ENCODE measurements around the gene GATA2. TPM values are rescaled to one million over a fixed set of nuclear protein-coding genes. Genes with fewer than 3 reads are reported as not detected.

Gene GATA2
- total RNA-seq (0.51 and 0.83 TPM in 2 replicates), polyA plus RNA-seq (3.2 and 4.0 TPM in 2 replicates), polyA minus RNA-seq (ENCODE audit: low replicate concordance) (4.3 and 4.9 TPM in 2 replicates)
- polyA plus RNA-seq (2012), result 6.2 and 9.3 TPM in 2 replicates

- no peak within 1 kb of the TSS for H3K9ac ChIP-seq (ENCODE audit: insufficient read depth, low read length)
- peaks cover 71% of the 10 kb centered on the region for H3K27me3 ChIP-seq (ENCODE audit: control insufficient read depth, insufficient read depth, low read length)
- no peaks in the 10 kb centered on the region for H3K36me3 ChIP-seq (ENCODE audit: control insufficient read depth, insufficient read depth, low read length)
- H3K4me1 ChIP-seq (ENCODE audit: control insufficient read depth, extremely low read depth, insufficient read depth, low read length), result peaks cover 2% of the 10 kb centered on the region
- H3K4me2 ChIP-seq (ENCODE audit: extremely low read depth, insufficient read depth, low read length), result no peak within 1 kb of the TSS
- no peak within 1 kb of the TSS for H2AFZ ChIP-seq (ENCODE audit: low read length)
- H4K20me1 ChIP-seq (ENCODE audit: control insufficient read depth, extremely low read depth, insufficient read depth, low read length), result no peaks in the 10 kb centered on the region
- no peak within 1 kb of the TSS for H3K4me3 ChIP-seq (replicated peaks in 1 of 4; ENCODE audit: control extremely low read depth in 1 of 4, insufficient read depth in 1 of 4, low read depth in 3 of 4, low read length in 4 of 4)
- peak in 1 of 2 donors; percentile 45 for DNase-seq (ENCODE audit: low read depth in 2 of 2)
- H3K9me3 ChIP-seq (ENCODE audit: control insufficient read depth, insufficient read depth, low read depth, low read length), result no peaks in the 10 kb centered on the region
- H3K79me2 ChIP-seq (ENCODE audit: control insufficient read depth, insufficient read depth, low read length), result peaks cover 2% of the 10 kb centered on the region
- no peak within 1 kb of the TSS for H3K27ac ChIP-seq (ENCODE audit: insufficient read depth, low read length)
- no peak for TF ChIP-seq CTCF (conservative IDR thresholded peaks at IDR 0.05 in 1 of 2, IDR thresholded peaks at IDR 0.05 in 1 of 2; ENCODE audit: low read depth in 1 of 2, low read length in 2 of 2)
- peak; percentile 82 for TF ChIP-seq EZH2 (IDR thresholded peaks at IDR 0.05; ENCODE audit: low read length, missing control alignments)
Measured at GRCh38 chr3:128492671-128493569, at the start of gene GATA2. TSS of gene GATA2 (minus strand) at chr3:128493201. CDS start at chr3:128487031, 6,170 bp downstream.

- TF ChIP-seq CTCF (conservative IDR thresholded peaks at IDR 0.05 in 1 of 2, IDR thresholded peaks at IDR 0.05 in 1 of 2; ENCODE audit: low read depth in 1 of 2, low read length in 2 of 2) (no peak), EZH2 (IDR thresholded peaks at IDR 0.05; ENCODE audit: low read length, missing control alignments) (no peak)
Measured at GRCh38 chr3:128541246-128541645, 48.2 kb upstream of the GATA2 start.

GRCh38 chr3:128539376-128539775, 46.4 kb upstream of the GATA2 start:
- Histone ChIP-seq H3K27ac (ENCODE audit: insufficient read depth, low read length) (no peak overlapping the region), H3K4me1 (ENCODE audit: control insufficient read depth, extremely low read depth, insufficient read depth, low read length) (no peaks in the 10 kb centered on the region), H3K9ac (ENCODE audit: insufficient read depth, low read length) (no peak overlapping the region), H3K4me2 (ENCODE audit: extremely low read depth, insufficient read depth, low read length) (no peak overlapping the region), H4K20me1 (ENCODE audit: control insufficient read depth, extremely low read depth, insufficient read depth, low read length) (no peaks in the 10 kb centered on the region), H3K27me3 (ENCODE audit: control insufficient read depth, insufficient read depth, low read length) (peaks cover 16% of the 10 kb centered on the region), H3K4me3 (replicated peaks in 1 of 4; ENCODE audit: control extremely low read depth in 1 of 4, insufficient read depth in 1 of 4, low read depth in 3 of 4, low read length in 4 of 4) (no peak overlapping the region), H3K9me3 (ENCODE audit: control insufficient read depth, insufficient read depth, low read depth, low read length) (no peaks in the 10 kb centered on the region), H2AFZ (ENCODE audit: low read length) (no peak overlapping the region), H3K36me3 (ENCODE audit: control insufficient read depth, insufficient read depth, low read length) (no peaks in the 10 kb centered on the region), H3K79me2 (ENCODE audit: control insufficient read depth, insufficient read depth, low read length) (no peaks in the 10 kb centered on the region)
- no peak for TF ChIP-seq CTCF (conservative IDR thresholded peaks at IDR 0.05 in 1 of 2, IDR thresholded peaks at IDR 0.05 in 1 of 2; ENCODE audit: low read depth in 1 of 2, low read length in 2 of 2)
- no peak for TF ChIP-seq EZH2 (IDR thresholded peaks at IDR 0.05; ENCODE audit: low read length, missing control alignments)
- DNase-seq (ENCODE audit: low read depth in 2 of 2), result no peak

More at GRCh38 chr3:128541246-128541645, 48.2 kb upstream of the GATA2 start:
- Histone ChIP-seq H3K9ac (ENCODE audit: insufficient read depth, low read length) (no peak overlapping the region), H2AFZ (ENCODE audit: low read length) (no peak overlapping the region), H3K36me3 (ENCODE audit: control insufficient read depth, insufficient read depth, low read length) (no peaks in the 10 kb centered on the region), H3K9me3 (ENCODE audit: control insufficient read depth, insufficient read depth, low read depth, low read length) (no peaks in the 10 kb centered on the region), H3K4me2 (ENCODE audit: extremely low read depth, insufficient read depth, low read length) (no peak overlapping the region), H3K4me1 (ENCODE audit: control insufficient read depth, extremely low read depth, insufficient read depth, low read length) (no peaks in the 10 kb centered on the region), H3K27ac (ENCODE audit: insufficient read depth, low read length) (no peak overlapping the region), H3K27me3 (ENCODE audit: control insufficient read depth, insufficient read depth, low read length) (peaks cover 16% of the 10 kb centered on the region), H3K79me2 (ENCODE audit: control insufficient read depth, insufficient read depth, low read length) (no peaks in the 10 kb centered on the region), H3K4me3 (replicated peaks in 1 of 4; ENCODE audit: control extremely low read depth in 1 of 4, insufficient read depth in 1 of 4, low read depth in 3 of 4, low read length in 4 of 4) (no peak overlapping the region), H4K20me1 (ENCODE audit: control insufficient read depth, extremely low read depth, insufficient read depth, low read length) (no peaks in the 10 kb centered on the region)
- no peak for DNase-seq (ENCODE audit: low read depth in 2 of 2)

Measured in fibroblast of lung (primary cell).